ENCODE data around the gene SLC38A5.

- no peak for TF ChIP-seq POLR2A (IDR thresholded peaks at IDR 0.05)
- TF ChIP-seq CTCF (IDR thresholded peaks at IDR 0.05): no peak
Observed at GRCh38 chrX:48492293-48492910, 22.3 kb upstream of the SLC38A5 start.
